ENCODE measurements around the gene MRGPRE. TPM values are rescaled to one million over a fixed set of nuclear protein-coding genes. Genes with fewer than 3 reads are reported as not detected.
"Not testable (repeated sequence)": the region's sequence is repeated elsewhere in the genome, so short reads cannot be mapped to it uniquely, and the experiment has no call there.

The MRGPRE gene, protein sequence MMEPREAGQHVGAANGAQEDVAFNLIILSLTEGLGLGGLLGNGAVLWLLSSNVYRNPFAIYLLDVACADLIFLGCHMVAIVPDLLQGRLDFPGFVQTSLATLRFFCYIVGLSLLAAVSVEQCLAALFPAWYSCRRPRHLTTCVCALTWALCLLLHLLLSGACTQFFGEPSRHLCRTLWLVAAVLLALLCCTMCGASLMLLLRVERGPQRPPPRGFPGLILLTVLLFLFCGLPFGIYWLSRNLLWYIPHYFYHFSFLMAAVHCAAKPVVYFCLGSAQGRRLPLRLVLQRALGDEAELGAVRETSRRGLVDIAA
- 0.38 TPM for total RNA-seq
- long read RNA-seq = 0 reads

DNA sequence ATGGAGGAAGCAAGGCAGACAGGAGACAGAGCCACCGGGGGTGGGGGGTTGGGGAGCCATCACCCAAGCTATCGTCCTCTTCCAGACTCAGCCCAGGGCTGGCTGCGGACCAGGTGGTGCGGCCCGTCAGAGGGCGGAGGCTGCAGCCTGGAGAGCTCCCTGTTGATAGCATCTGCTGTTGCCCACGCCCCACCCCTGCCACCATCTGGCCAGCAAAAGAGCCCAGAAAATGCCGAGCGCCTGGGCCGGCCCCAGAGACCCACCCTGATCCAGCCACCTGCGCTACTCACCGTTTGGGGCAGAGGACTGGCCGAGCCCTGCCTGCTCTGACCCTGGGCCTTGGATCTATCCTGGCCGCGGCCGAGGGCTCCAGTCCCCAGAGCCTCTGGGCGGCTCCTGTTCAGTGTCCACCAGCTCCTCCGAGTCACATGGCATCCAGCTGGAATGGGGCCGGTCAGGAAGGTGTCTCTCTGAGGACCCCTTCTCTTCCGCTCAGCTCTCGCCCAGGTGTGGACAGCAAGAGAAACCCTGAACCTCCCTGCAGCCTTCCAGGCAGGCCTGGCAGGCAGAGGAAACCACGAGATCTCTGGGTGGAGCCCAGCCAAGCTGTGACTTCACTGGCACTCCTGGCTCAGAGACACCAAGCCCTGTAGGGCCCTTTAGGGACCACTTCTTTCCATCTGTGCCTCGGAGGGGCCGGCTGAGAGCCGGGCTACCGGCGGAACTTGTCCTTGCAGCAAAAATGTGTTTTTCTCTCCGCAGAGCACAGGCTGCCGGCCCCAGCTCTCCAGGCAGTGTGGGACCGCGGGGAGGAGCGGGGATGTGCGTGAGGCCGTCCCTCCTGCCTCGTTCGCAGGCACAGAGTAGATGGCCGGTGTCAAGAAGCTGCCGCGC, at the start of gene MRGPRE:
Gene MRGPRE, minus strand, starts transcription at position 567 of the 894 bp plus-strand sequence. CDS start 3,618 bp downstream, outside the sequence.
- DNase-seq (ENCODE audit: low spot score) = peak; percentile 78
- intact Hi-C loops (cut with DNase I) = no loop called here

- intact Hi-C loops (cut with DNase I); DNase-seq (ENCODE audit: low spot score): not testable (repeated sequence)
Observed at GRCh38 chr11:3281146-3281545, 48.9 kb upstream of the MRGPRE start.

DNA sequence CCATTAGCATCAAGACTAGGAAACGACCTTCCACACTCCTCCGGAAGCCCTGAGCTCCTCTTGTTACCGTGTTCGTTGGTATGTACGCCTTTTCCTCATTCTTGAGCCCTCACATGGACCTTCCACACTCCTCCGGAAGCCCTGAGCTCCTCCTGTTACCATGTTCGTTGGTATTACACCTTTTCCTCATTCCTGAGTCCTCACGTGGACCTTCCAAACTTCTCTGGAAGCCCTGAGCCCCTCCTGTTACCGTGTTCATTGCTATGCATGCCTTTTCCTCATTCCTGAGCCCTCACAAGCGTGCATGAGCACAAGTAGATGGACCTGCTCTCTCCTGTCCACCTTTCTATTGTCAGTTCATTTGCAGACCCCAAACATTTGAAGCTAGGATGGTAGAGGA, 48.4 kb upstream of the MRGPRE start:
- DNase-seq (ENCODE audit: low spot score); intact Hi-C loops (cut with DNase I): not testable (repeated sequence)

DNA sequence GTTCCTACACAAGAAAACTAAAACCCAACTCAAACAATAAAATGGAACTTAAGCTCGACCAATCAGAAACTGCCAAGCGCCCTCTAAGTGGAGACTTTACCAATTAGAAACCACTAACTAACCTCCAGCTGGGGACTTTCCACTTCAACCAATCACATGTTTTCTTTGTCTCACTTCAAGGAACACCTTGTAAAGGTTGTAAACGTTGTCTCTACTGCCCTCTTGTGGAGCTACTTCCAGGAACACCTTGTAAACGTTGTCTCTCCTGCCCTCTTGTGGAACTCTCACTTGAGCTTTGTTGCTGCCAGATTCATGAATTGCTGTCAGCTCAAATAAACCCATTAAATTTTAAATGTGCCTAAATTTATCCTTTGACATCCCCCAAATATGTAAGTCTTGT, 46.7 kb upstream of the MRGPRE start:
- DNase-seq (ENCODE audit: low spot score); intact Hi-C loops (cut with DNase I): not testable (repeated sequence)

- intact Hi-C loops (cut with DNase I) = not testable (repeated sequence)
Observed at GRCh38 chr11:3273629-3274028, 41.4 kb upstream of the MRGPRE start.

GRCh38 chr11:3262548-3262947, 30.3 kb upstream of the MRGPRE start:
- intact Hi-C loops (cut with DNase I); DNase-seq (ENCODE audit: low spot score): not testable (repeated sequence)

More at GRCh38 chr11:3273629-3274028, 41.4 kb upstream of the MRGPRE start:
- not testable (repeated sequence) for DNase-seq (ENCODE audit: low spot score)

GRCh38 chr11:3261831-3262230, 29.6 kb upstream of the MRGPRE start:
- intact Hi-C loops (cut with DNase I); DNase-seq (ENCODE audit: low spot score): not testable (repeated sequence)

DNA sequence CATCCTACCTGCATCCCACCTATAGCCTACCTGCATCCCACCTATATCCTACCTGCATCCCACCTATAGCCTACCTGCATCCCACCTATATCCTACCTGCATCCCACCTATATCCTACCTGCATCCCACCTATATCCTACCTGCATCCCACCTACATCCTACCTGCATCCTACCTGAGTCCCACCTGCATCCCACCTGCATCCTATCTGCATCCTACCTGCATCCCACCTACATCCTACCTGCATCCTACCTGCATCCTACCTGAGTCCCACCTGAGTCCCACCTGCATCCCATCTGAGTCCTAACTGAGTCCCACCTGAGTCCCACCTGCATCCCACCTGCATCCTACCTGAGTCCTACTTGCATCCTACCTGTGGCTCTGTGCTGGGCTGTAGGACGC, 25.3 kb upstream of the MRGPRE start:
- peak; percentile 50 for DNase-seq (ENCODE audit: low spot score)
- intact Hi-C loops (cut with DNase I) = not testable (repeated sequence)

- intact Hi-C loops (cut with DNase I); DNase-seq (ENCODE audit: low spot score): not testable (repeated sequence)
Observed at GRCh38 chr11:3255241-3255640, 23.0 kb upstream of the MRGPRE start.

DNA sequence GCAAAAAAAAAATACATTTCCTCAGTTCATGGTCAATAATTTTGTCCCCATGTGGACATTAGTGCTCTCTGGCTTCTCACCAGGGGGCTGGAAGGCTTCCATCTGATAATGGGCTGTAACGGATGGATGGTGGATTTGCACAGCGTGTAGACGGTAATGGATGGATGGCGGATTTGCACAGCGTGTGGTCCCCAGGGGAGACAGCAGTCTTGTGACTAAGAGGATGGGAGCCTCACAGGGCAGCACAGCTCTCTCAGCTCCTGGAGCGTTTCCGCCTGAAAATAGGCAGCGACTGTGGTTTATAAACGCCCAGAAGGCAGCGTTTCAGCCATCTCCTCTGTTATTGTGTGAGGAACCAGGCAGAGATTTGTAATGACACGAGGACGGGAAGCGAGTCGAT, 22.6 kb upstream of the MRGPRE start:
- DNase-seq (ENCODE audit: low spot score); intact Hi-C loops (cut with DNase I): not testable (repeated sequence)

DNA sequence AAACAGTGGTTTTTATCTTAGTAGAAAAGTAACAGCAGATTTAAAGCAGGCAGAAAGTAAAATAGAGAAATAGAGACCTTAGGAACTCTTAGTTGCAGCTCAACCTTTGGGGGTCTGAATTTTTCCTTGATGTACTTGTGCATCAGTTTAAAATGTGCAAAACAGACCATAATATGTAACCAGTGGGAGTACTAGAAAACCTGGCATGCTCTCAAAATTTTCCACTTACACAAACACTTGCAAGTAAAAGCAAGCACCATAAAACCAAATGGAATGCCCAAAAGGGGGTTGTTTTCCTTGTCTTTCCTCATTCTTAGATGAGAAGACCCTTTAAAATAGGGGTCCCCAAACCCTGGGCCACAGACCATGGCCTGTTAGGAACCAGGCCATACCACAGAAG, 12.9 kb upstream of the MRGPRE start:
- no peak for DNase-seq (ENCODE audit: low spot score)
- intact Hi-C loops (cut with DNase I) = no loop called here

GRCh38 chr11:3243880-3244279, 11.7 kb upstream of the MRGPRE start:
- intact Hi-C loops (cut with DNase I) = no loop called here
- no peak for DNase-seq (ENCODE audit: low spot score)

DNA sequence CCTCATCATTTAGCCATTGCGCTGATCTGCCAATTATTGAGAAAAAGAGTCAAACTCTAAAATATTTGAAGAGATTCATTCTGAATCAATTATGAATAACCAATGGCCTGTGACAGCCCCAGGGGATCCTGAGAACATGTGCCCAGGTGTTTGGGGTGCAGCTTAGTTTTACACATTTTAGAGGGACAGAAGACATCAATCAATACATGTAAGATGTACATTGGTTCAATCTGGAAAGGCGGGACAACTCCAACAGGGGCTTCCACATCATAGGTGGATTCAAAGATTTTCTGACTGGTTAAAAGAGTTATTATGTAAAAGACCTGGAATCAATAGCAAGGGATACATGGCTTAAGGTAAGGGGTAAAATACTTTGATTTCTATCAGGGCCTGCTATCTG, 4.9 kb upstream of the MRGPRE start:
- no peak for DNase-seq (ENCODE audit: low spot score)
- intact Hi-C loops (cut with DNase I) = no loop called here

- no peak for DNase-seq (ENCODE audit: low spot score)
- intact Hi-C loops (cut with DNase I) = no loop called here
Observed at GRCh38 chr11:3234846-3235245, 2.6 kb upstream of the MRGPRE start.

DNA sequence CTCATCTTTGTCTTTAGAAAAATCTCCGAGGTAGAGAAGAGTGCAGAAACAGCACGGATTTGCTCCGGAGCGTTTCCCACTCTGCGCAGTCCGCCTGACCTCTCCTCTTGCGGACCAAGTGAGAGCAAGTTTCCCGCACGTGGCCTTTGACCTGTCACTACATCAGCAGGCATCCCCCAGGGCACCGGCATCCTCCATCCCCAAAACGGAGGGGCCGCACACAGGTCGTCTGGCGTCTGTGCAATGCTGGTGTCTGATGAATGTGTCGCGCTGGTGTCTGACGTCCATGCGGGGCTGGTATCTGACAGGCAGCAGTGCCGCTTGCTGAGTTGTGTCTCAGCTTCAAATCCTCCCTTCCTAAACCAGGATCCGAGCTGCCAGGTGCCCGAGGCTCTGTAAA, 739 bp upstream of the MRGPRE start:
- intact Hi-C loops (cut with DNase I) = no loop called here
- DNase-seq (ENCODE audit: low spot score) = no peak

DNA sequence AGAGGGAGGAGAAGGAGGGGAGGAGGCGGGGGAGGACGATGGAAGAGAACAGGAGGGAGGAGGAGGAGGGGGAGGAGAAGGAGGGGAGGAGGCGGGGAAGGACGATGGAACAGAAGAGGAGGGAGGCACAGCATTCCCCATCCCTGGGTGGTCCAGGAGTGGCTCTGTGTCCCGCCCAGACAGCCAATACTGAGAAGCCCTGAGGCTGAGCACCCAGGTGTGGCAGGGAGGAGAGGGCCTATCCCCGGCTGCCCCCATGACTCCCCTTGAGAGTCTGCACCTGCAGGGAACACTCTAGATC, 717 bp downstream of the MRGPRE start:
- intact Hi-C loops (cut with DNase I) = no loop called here
- no peak for DNase-seq (ENCODE audit: low spot score)

GRCh38 chr11:3230636-3231549, 1.3 kb downstream of the MRGPRE start:
- intact Hi-C loops (cut with DNase I) = no loop called here
- no peak for DNase-seq (ENCODE audit: low spot score)

DNA sequence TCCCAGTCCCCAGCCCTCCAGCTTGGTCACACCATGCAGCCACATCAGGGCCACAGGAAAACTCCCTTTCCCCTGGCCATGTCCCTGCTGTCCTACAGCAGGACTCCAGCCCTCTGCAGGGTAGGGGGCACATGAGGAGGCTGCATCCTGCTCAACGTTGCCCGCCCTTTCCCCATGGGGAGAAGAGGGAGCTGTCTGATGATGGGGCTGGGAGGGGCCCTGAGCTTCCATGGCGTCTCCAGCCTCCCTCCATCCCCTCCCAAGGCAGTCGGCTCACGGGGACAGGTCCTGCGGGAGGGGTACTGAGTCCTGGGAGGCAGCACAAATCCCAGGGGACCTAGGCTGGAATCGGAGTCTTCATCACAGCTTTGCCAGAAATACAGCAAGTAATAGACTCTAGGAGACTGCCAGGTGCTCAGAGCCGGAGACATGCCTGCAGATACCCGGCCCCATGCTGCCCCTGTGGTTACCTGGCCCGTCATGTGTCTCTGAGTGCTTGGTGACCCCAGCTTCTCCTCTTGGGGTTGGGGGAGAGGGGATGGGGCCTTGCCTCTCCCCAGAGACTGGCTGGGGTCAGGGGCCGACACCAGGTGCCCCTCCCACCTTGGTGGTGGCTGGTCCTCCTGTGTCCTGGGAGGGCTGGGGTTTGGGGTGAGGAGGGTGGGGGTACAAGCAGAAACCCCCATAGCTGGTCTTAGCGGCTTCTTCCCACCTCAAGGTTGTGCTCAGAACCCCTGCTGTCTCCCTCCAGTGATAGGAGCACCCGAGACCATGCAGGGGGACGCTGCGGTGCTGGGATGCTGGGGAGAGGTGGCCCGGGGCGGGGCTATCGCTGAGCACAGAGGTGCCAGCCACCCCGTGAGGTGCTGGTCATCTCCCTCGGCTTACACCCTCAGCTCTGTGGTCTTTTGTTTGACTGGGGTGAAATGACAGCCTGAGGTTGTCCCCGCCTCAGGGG, 2.3 kb downstream of the MRGPRE start:
- no peak for DNase-seq (ENCODE audit: low spot score)
- intact Hi-C loops (cut with DNase I) = no loop called here

GRCh38 chr11:3228445-3228829, 3.8 kb downstream of the MRGPRE start:
- DNase-seq (ENCODE audit: low spot score) = no peak
- intact Hi-C loops (cut with DNase I) = no loop called here
